HEK293 (cell line): Measurements from ENCODE around the gene MLLT10.

Experiments
- IKZF3 ChIP-seq: fragments of 450-650 bp; IDR thresholded peaks from 2 replicates; pipeline ENCODE4 v1.5.0; 2018; ENCODE audit warnings: missing biosample characterization, mild to moderate bottlenecking, missing genetic modification characterization, moderate library complexity
- KLF7 ChIP-seq: fragments of 450-650 bp; formaldehyde crosslinking; IDR thresholded peaks from 2 replicates; pipeline ENCODE4 v1.5.1; 2016; ENCODE audit warnings: missing biosample characterization, missing genetic modification characterization, borderline replicate concordance
- KLF9 ChIP-seq: fragments of 450-650 bp; formaldehyde crosslinking; IDR thresholded peaks from 2 replicates; pipeline ENCODE4 v1.5.1; 2016; ENCODE audit warnings: missing biosample characterization, missing genetic modification characterization, low read depth
- OVOL3 ChIP-seq: fragments of 450-650 bp; formaldehyde crosslinking; IDR thresholded peaks from 2 replicates; pipeline ENCODE4 v1.5.1; 2016; ENCODE audit warnings: missing biosample characterization, missing genetic modification characterization
- ZBTB8A ChIP-seq: fragments of 450-650 bp; formaldehyde crosslinking; IDR thresholded peaks from 2 replicates; pipeline ENCODE4 v1.5.1; 2016; ENCODE audit warnings: missing biosample characterization, missing genetic modification characterization
- ZFHX2 ChIP-seq: fragments of 450-650 bp; formaldehyde crosslinking; conservative IDR thresholded peaks from 2 replicates; pipeline ENCODE4 v1.5.1; 2016; ENCODE audit warnings: missing biosample characterization, missing genetic modification characterization
- ZIC2 ChIP-seq: fragments of 450-650 bp; formaldehyde crosslinking; IDR thresholded peaks from 2 replicates; pipeline ENCODE4 v1.5.1; 2016; ENCODE audit warnings: missing biosample characterization, missing genetic modification characterization
- ZNF423 ChIP-seq: fragments of 450-650 bp; formaldehyde crosslinking; IDR thresholded peaks from 2 replicates; pipeline ENCODE4 v1.5.1; 2016; ENCODE audit warnings: missing biosample characterization, missing genetic modification characterization
- ZNF561 ChIP-seq: fragments of 450-650 bp; IDR thresholded peaks from 2 replicates; pipeline ENCODE4 v1.5.1; 2018; ENCODE audit warnings: missing biosample characterization, missing genetic modification characterization, borderline replicate concordance
- ZNF843 ChIP-seq: fragments of 450-650 bp; formaldehyde crosslinking; IDR thresholded peaks from 2 replicates; pipeline ENCODE4 v1.5.1; 2016; ENCODE audit warnings: missing biosample characterization, missing genetic modification characterization
- ZXDB ChIP-seq: fragments of 450-650 bp; formaldehyde crosslinking; IDR thresholded peaks from 2 replicates; pipeline ENCODE4 v1.5.1; 2016; ENCODE audit warnings: missing biosample characterization, missing genetic modification characterization
- TF ChIP-seq, protein P1 (sequence below): sonication (generic); formaldehyde crosslinking; IDR thresholded peaks from 2 replicates; pipeline ENCODE4 v1.8.1; 2022; ENCODE audit warnings: mild to moderate bottlenecking, moderate library complexity, missing genetic modification reagents
- TF ChIP-seq, protein P2 (sequence below): fragments of 450-650 bp; formaldehyde crosslinking; IDR thresholded peaks from 2 replicates; pipeline ENCODE4 v1.5.1; 2016; ENCODE audit warnings: missing biosample characterization, missing genetic modification characterization
- TF ChIP-seq, protein P3 (sequence below): fragments of 450-650 bp; formaldehyde crosslinking; IDR thresholded peaks from 2 replicates; pipeline ENCODE4 v1.5.1; 2016; ENCODE audit warnings: missing biosample characterization, missing genetic modification characterization, borderline replicate concordance
- TF ChIP-seq, protein P4 (sequence below): fragments of 450-650 bp; formaldehyde crosslinking; IDR thresholded peaks from 2 replicates; pipeline ENCODE4 v1.5.1; 2017; ENCODE audit warnings: missing biosample characterization, missing genetic modification characterization
- TF ChIP-seq, protein P5 (sequence below): fragments of 450-650 bp; formaldehyde crosslinking; IDR thresholded peaks from 2 replicates; pipeline ENCODE4 v1.5.1; 2016; ENCODE audit warnings: missing biosample characterization, missing genetic modification characterization
- TF ChIP-seq, protein P6 (sequence below): fragments of 450-650 bp; formaldehyde crosslinking; IDR thresholded peaks from 2 replicates; pipeline ENCODE4 v1.5.1; 2017; ENCODE audit warnings: missing biosample characterization, mild to moderate bottlenecking, missing genetic modification characterization, moderate library complexity
- TF ChIP-seq, protein P7 (sequence below): fragments of 450-650 bp; formaldehyde crosslinking; IDR thresholded peaks from 2 replicates; pipeline ENCODE4 v1.5.1; 2016; ENCODE audit warnings: missing biosample characterization, missing genetic modification characterization

MLLT10 gene

DNA sequence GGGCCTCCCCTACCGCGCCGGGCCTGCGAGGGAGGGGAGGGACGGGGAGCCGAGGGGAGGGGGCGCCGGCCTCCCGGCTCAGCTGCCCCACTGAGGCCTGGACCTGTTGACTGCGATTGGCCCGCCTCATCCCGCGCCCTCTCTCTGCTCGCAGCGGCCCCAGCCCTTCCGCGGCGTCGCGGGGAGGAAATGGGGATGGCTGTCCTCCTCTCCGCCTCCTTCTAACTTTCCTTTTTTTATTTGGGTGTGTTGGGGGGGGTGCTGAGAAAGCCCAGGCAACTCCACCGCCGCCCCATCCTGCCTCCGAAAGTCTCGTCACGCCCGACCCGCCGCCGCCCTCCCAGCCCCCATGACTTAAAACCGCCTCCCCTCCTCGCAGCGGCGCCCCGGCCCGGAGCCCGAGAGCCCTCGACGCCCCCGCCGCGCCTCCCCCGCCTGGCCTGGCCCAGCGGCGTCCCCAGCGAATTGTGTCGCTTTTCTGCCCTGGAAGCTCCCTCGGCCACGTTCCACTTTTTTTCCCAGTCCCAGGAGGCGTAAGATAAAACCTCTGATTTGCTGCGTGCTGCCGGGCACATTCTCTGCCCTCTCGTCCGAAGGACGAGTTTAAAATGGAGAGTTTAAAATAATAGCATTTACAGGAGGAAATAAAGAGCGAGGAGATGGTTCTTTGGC is 7.7 kb upstream of the MLLT10 start (continued):
- TF ChIP-seq ZXDB (0 out of 2 replicates have a peak, but pooled peaks have one; percentile 47), ZNF423 (0 out of 2 replicates have a peak, but pooled peaks have one; percentile 10), ZIC2 (peak; percentile 44; the same call in 1 of the 2 replicates), KLF9 (peak; percentile 16), ZFHX2 (peak; percentile 90), OVOL3 (tag by site-specific recombination) (no peak), ZNF561 (tag by site-specific recombination) (no peak), ZBTB8A (peak; percentile 97), ZNF843 (tag by site-specific recombination) (no peak), KLF7 (tag by site-specific recombination) (peak; percentile 77), IKZF3 (tag by site-specific recombination) (peak; percentile 36; the same call in 1 of the 2 replicates)
- TF ChIP-seq, protein P1, sequence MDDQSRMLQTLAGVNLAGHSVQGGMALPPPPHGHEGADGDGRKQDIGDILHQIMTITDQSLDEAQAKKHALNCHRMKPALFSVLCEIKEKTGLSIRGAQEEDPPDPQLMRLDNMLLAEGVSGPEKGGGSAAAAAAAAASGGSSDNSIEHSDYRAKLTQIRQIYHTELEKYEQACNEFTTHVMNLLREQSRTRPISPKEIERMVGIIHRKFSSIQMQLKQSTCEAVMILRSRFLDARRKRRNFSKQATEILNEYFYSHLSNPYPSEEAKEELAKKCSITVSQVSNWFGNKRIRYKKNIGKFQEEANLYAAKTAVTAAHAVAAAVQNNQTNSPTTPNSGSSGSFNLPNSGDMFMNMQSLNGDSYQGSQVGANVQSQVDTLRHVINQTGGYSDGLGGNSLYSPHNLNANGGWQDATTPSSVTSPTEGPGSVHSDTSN (CRISPR knock-in tag), result no peak
- TF ChIP-seq, protein P2, sequence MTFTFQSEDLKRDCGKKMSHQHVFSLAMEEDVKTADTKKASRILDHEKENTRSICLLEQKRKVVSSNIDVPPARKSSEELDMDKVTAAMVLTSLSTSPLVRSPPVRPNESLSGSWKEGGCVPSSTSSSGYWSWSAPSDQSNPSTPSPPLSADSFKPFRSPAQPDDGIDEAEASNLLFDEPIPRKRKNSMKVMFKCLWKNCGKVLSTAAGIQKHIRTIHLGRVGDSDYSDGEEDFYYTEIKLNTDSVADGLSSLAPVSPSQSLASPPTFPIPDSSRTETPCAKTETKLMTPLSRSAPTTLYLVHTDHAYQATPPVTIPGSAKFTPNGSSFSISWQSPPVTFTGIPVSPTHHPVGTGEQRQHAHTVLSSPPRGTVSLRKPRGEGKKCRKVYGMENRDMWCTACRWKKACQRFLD (tag by site-specific recombination), result no peak
- TF ChIP-seq, protein P3, sequence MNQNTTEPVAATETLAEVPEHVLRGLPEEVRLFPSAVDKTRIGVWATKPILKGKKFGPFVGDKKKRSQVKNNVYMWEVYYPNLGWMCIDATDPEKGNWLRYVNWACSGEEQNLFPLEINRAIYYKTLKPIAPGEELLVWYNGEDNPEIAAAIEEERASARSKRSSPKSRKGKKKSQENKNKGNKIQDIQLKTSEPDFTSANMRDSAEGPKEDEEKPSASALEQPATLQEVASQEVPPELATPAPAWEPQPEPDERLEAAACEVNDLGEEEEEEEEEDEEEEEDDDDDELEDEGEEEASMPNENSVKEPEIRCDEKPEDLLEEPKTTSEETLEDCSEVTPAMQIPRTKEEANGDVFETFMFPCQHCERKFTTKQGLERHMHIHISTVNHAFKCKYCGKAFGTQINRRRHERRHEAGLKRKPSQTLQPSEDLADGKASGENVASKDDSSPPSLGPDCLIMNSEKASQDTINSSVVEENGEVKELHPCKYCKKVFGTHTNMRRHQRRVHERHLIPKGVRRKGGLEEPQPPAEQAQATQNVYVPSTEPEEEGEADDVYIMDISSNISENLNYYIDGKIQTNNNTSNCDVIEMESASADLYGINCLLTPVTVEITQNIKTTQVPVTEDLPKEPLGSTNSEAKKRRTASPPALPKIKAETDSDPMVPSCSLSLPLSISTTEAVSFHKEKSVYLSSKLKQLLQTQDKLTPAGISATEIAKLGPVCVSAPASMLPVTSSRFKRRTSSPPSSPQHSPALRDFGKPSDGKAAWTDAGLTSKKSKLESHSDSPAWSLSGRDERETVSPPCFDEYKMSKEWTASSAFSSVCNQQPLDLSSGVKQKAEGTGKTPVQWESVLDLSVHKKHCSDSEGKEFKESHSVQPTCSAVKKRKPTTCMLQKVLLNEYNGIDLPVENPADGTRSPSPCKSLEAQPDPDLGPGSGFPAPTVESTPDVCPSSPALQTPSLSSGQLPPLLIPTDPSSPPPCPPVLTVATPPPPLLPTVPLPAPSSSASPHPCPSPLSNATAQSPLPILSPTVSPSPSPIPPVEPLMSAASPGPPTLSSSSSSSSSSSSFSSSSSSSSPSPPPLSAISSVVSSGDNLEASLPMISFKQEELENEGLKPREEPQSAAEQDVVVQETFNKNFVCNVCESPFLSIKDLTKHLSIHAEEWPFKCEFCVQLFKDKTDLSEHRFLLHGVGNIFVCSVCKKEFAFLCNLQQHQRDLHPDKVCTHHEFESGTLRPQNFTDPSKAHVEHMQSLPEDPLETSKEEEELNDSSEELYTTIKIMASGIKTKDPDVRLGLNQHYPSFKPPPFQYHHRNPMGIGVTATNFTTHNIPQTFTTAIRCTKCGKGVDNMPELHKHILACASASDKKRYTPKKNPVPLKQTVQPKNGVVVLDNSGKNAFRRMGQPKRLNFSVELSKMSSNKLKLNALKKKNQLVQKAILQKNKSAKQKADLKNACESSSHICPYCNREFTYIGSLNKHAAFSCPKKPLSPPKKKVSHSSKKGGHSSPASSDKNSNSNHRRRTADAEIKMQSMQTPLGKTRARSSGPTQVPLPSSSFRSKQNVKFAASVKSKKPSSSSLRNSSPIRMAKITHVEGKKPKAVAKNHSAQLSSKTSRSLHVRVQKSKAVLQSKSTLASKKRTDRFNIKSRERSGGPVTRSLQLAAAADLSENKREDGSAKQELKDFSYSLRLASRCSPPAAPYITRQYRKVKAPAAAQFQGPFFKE (tag by site-specific recombination), result no peak
- TF ChIP-seq, protein P4, sequence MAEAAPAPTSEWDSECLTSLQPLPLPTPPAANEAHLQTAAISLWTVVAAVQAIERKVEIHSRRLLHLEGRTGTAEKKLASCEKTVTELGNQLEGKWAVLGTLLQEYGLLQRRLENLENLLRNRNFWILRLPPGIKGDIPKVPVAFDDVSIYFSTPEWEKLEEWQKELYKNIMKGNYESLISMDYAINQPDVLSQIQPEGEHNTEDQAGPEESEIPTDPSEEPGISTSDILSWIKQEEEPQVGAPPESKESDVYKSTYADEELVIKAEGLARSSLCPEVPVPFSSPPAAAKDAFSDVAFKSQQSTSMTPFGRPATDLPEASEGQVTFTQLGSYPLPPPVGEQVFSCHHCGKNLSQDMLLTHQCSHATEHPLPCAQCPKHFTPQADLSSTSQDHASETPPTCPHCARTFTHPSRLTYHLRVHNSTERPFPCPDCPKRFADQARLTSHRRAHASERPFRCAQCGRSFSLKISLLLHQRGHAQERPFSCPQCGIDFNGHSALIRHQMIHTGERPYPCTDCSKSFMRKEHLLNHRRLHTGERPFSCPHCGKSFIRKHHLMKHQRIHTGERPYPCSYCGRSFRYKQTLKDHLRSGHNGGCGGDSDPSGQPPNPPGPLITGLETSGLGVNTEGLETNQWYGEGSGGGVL, result peak; percentile 83
- TF ChIP-seq, protein P5, sequence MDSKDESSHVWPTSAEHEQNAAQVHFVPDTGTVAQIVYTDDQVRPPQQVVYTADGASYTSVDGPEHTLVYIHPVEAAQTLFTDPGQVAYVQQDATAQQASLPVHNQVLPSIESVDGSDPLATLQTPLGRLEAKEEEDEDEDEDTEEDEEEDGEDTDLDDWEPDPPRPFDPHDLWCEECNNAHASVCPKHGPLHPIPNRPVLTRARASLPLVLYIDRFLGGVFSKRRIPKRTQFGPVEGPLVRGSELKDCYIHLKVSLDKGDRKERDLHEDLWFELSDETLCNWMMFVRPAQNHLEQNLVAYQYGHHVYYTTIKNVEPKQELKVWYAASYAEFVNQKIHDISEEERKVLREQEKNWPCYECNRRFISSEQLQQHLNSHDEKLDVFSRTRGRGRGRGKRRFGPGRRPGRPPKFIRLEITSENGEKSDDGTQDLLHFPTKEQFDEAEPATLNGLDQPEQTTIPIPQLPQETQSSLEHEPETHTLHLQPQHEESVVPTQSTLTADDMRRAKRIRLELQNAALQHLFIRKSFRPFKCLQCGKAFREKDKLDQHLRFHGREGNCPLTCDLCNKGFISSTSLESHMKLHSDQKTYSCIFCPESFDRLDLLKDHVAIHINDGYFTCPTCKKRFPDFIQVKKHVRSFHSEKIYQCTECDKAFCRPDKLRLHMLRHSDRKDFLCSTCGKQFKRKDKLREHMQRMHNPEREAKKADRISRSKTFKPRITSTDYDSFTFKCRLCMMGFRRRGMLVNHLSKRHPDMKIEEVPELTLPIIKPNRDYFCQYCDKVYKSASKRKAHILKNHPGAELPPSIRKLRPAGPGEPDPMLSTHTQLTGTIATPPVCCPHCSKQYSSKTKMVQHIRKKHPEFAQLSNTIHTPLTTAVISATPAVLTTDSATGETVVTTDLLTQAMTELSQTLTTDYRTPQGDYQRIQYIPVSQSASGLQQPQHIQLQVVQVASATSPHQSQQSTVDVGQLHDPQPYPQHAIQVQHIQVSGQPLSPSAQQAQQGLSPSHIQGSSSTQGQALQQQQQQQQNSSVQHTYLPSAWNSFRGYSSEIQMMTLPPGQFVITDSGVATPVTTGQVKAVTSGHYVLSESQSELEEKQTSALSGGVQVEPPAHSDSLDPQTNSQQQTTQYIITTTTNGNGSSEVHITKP (tag by site-specific recombination), result peak; percentile 64
- TF ChIP-seq, protein P6, sequence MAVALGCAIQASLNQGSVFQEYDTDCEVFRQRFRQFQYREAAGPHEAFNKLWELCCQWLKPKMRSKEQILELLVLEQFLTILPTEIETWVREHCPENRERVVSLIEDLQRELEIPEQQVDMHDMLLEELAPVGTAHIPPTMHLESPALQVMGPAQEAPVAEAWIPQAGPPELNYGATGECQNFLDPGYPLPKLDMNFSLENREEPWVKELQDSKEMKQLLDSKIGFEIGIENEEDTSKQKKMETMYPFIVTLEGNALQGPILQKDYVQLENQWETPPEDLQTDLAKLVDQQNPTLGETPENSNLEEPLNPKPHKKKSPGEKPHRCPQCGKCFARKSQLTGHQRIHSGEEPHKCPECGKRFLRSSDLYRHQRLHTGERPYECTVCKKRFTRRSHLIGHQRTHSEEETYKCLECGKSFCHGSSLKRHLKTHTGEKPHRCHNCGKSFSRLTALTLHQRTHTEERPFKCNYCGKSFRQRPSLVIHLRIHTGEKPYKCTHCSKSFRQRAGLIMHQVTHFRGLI, result peak; percentile 15
- TF ChIP-seq, protein P7, sequence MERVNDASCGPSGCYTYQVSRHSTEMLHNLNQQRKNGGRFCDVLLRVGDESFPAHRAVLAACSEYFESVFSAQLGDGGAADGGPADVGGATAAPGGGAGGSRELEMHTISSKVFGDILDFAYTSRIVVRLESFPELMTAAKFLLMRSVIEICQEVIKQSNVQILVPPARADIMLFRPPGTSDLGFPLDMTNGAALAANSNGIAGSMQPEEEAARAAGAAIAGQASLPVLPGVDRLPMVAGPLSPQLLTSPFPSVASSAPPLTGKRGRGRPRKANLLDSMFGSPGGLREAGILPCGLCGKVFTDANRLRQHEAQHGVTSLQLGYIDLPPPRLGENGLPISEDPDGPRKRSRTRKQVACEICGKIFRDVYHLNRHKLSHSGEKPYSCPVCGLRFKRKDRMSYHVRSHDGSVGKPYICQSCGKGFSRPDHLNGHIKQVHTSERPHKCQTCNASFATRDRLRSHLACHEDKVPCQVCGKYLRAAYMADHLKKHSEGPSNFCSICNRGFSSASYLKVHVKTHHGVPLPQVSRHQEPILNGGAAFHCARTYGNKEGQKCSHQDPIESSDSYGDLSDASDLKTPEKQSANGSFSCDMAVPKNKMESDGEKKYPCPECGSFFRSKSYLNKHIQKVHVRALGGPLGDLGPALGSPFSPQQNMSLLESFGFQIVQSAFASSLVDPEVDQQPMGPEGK, result peak; percentile 47
